Activated naive CD8-positive, alpha-beta T cell (primary cell): ENCODE data around the gene ELMO1.

Source experiments
- H3K27ac Mint-ChIP-seq: one replicate; pipeline ENCODE4 v1.8.0; 2021; ENCODE audit warnings: mixed read lengths
- H3K27me3 Mint-ChIP-seq: one replicate; pipeline ENCODE4 v1.8.0; 2021; ENCODE audit warnings: mixed read lengths
- H3K36me3 Mint-ChIP-seq: one replicate; pipeline ENCODE4 v1.8.0; 2021; ENCODE audit warnings: mixed read lengths
- H3K4me1 Mint-ChIP-seq: one replicate; pipeline ENCODE4 v1.8.0; 2021; ENCODE audit warnings: low read depth, mixed read lengths
- H3K4me3 Mint-ChIP-seq: one replicate; pipeline ENCODE4 v1.8.0; 2021; ENCODE audit warnings: mild to moderate bottlenecking, mixed read lengths
- H3K9me3 Mint-ChIP-seq: one replicate; pipeline ENCODE4 v1.8.0; 2021; ENCODE audit warnings: low read depth, mixed read lengths

The ELMO1 gene

DNA sequence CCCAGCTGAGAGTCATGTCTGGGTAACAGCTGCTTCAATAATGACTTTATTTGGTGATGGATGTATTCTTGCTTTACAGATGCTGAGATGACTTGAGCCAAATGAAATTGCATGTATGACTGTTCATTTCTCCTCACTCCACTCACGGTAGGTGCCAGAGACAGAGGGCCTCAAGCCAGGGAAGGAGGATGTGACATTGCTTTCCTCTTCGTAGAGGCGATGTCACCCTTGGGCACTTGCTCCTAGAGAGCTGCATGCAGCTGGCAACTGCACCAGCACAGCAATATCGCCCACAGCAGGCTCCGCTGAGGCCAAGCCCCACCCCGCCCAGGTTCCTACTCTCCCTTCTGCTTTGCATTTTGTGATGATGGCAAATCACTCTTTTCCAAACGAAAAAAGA, 607.8 kb downstream of the ELMO1 start:
- Mint-ChIP-seq H3K9me3 (peaks cover 7% of the 10 kb centered on the region), H3K36me3 (peaks cover 12% of the 10 kb centered on the region), H3K27ac (no peak overlapping the region)

DNA sequence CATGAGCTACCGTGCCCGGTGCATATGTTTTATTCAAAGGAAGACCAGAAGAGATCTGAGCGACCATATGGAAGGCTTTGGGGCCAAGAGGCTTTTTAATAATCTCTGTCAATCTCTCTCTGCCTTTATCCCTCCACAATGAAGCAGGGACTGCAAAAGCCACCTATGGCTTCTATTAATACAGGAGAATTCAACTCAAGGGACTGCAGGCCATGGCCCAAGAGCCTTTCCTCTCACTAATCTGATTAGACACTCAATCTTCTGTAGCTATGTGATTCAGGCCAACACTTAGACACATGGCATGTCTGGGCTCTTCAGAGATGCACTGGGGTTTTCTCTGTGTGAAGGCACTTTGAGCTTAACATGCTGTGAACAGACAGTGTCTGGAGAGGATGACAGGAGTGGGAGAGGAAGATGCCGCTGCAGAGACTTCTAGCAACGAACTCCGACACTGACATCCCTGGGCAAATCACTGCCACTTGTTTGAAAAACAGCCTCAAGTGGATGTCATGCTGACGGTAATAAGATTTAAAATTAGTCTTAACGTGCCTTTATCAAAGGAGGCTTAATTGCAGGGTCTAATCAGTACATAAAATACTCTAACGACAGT, 609.9 kb downstream of the ELMO1 start:
- H3K9me3 Mint-ChIP-seq = peaks cover 7% of the 10 kb centered on the region
- no peak overlapping the region for H3K27ac Mint-ChIP-seq
- H3K36me3 Mint-ChIP-seq = peaks cover 10% of the 10 kb centered on the region
- no peaks in the 10 kb centered on the region for H3K27me3 Mint-ChIP-seq
- H3K4me3 Mint-ChIP-seq = no peak overlapping the region
- no peaks in the 10 kb centered on the region for H3K4me1 Mint-ChIP-seq

More for the DNA sequence above, 607.8 kb downstream of the ELMO1 start:
- no peak overlapping the region for H3K4me3 Mint-ChIP-seq
- no peaks in the 10 kb centered on the region for H3K4me1 Mint-ChIP-seq
- H3K27me3 Mint-ChIP-seq = no peaks in the 10 kb centered on the region

DNA sequence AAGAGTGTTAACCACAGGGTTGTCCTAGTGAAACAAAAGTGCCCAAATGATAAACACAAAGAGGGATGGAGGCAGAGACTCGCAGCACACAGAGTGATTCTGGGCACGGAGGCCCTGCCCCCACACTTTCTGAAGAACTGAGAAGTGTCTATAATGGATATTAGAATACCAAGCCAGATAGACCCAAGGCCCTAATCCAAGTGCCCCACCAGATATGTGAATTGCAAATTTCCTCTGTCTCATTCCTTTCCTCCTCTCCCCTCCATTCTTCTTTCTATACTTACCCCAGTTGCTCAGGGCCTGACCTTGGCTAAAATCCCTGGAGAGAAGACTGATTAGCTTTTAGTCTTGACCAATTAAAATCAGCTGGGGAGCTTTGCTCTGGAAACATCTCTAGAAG, 617.6 kb downstream of the ELMO1 start:
- H3K27ac Mint-ChIP-seq = no peak overlapping the region
- H3K4me3 Mint-ChIP-seq = no peak overlapping the region
- H3K27me3 Mint-ChIP-seq = no peaks in the 10 kb centered on the region
- H3K4me1 Mint-ChIP-seq = no peaks in the 10 kb centered on the region
- H3K9me3 Mint-ChIP-seq = no peaks in the 10 kb centered on the region
- H3K36me3 Mint-ChIP-seq = peaks cover 8% of the 10 kb centered on the region

DNA sequence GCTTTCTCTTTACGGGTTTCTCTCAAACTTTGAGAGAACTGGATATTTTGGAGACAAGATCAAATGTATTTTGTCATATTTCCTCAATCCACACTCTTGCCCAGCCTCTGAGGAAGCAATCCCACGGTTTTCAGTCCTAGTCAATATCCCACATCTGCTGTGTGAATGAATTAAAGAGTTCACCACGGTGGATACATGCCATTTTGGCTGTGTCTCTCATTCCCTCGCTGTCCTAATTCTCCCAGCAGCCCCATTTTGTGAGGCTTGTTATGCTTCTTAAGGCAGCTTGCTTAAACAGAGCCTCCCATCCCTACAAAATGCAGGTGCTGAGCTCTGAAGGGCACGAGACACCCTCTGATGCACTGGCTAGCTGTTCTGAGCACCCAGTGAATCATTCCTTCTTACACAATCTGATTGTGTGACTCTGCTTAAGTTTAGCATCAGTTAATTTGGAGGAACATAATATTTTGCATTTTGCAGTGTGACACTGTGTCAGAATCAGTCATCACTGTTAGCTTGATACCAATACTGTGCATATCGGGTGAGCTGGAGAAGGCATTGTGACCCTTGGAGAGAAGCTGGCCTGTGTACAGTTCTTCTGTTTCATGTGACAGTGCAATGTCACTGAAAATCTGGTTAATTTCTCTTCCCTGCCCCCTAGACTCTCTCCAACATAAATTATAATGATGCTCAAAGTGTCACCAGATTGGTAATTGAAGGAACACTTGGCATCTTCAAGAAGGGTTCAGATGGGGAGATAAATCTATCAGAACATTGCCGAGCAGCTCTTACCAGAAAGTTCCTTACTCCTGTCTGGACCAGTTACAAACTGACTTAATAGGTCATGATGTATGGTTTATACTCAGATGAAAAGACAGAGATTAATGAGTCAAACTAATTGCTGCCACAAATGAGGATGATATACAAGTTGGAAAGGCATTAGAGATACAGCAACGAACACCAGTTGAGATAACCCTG, 620.6 kb downstream of the ELMO1 start:
- Mint-ChIP-seq H3K27ac (no peak overlapping the region), H3K4me3 (no peak overlapping the region), H3K27me3 (no peaks in the 10 kb centered on the region), H3K4me1 (no peaks in the 10 kb centered on the region), H3K9me3 (no peaks in the 10 kb centered on the region), H3K36me3 (peaks cover 4% of the 10 kb centered on the region)

DNA sequence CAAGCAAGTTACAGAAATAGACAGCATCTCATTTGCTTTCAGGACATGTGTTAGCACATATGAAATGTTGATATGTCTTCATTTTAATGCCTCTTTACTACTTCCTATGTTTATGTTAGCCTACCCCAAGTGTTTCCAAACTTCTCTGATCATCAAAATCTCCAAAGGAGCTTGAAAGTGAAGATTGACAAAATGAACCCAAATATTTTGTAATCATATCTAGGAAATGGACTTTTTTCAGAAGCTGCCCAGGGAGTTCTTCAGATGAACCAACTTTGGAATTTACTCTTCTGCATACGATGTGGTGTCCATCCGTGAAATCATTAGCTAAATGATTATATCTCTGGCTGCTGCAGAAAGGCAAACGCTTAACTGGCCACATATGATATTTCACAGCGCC, 623.2 kb downstream of the ELMO1 start:
- peaks cover 8% of the 10 kb centered on the region for H3K9me3 Mint-ChIP-seq
- peaks cover 7% of the 10 kb centered on the region for H3K36me3 Mint-ChIP-seq
- no peaks in the 10 kb centered on the region for H3K27me3 Mint-ChIP-seq
- peaks cover 3% of the 10 kb centered on the region for H3K4me1 Mint-ChIP-seq
- H3K27ac Mint-ChIP-seq = no peak overlapping the region
- H3K4me3 Mint-ChIP-seq = no peak overlapping the region

DNA sequence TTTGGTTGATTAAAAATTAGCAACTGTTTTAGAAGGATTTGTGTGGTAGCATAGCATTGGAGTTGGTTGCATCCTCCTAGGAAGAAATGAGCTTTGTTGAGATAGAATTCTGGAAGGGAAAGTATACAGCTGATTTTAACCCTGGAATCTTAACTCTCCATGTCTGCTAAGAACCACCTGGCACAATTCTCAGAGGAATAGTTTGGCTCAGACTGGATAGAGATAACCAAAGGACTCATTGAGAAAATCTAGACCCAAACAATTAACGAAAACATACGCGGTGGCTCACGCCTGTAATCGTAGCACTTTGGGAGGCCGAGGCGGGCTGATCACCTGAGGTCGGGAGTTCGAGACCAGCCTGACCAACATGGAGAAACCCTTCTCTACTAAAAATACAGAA, 625.3 kb downstream of the ELMO1 start:
- H3K36me3 Mint-ChIP-seq = peaks cover 4% of the 10 kb centered on the region
- no peak overlapping the region for H3K27ac Mint-ChIP-seq
- H3K27me3 Mint-ChIP-seq = no peaks in the 10 kb centered on the region
- H3K4me3 Mint-ChIP-seq = no peak overlapping the region
- peaks cover 8% of the 10 kb centered on the region for H3K9me3 Mint-ChIP-seq
- peaks cover 5% of the 10 kb centered on the region for H3K4me1 Mint-ChIP-seq

DNA sequence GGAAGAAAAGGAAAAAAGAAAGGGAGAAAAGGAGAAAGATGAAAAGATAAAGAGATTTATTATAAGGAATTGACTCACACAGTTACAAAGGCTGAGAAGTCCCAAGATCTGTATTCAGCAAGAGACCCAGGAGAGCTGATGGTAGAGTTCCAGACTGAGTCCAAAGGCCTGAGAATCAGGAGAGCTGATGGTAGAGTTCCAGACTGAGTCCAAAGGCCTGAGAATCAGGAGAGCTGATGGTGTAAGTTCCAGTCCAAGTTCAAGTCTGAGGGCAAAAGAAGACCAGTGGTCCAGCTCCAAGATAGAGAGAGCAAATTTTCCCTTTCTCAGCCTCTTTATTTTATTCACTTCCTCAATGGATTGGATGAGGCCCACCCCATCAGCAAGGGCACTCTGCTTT, 627.0 kb downstream of the ELMO1 start:
- H3K36me3 Mint-ChIP-seq = peaks cover 4% of the 10 kb centered on the region
- H3K4me3 Mint-ChIP-seq = no peak overlapping the region

DNA sequence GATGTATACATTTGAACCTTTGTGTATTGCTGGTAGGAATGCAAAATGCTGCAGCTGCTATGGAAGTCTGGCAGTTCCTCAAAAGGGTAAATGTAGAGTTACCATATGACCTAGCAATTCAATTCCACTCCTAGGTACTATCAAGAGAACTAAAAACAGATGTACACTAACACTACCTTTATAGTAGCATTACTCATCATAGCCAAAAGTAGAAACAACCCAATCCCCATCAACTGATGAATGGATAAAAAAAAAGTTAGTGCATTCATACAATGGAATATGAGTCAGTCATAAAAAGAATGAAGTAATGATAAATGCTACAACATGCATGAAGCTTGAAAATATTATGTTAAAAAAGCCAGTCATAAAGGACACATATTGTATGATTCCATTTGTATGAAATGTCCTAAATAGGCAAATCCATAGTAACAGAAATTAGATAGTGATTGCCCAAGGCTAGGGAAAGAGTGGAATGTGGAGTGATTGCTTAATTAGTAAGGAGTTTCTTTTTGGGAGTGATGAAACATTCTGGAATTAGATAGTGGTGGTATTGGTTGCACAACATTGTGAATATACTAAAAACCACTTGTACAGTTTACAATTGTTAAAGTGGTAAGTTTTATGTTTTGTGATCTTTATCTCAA, 628.0 kb downstream of the ELMO1 start:
- H3K27me3 Mint-ChIP-seq = no peaks in the 10 kb centered on the region
- H3K4me3 Mint-ChIP-seq = no peak overlapping the region
- peaks cover 8% of the 10 kb centered on the region for H3K9me3 Mint-ChIP-seq
- H3K36me3 Mint-ChIP-seq = peaks cover 4% of the 10 kb centered on the region
- H3K27ac Mint-ChIP-seq = no peak overlapping the region
- peaks cover 5% of the 10 kb centered on the region for H3K4me1 Mint-ChIP-seq

More for the DNA sequence above, 627.0 kb downstream of the ELMO1 start:
- H3K27me3 Mint-ChIP-seq = no peaks in the 10 kb centered on the region
- H3K9me3 Mint-ChIP-seq = peaks cover 8% of the 10 kb centered on the region
- H3K4me1 Mint-ChIP-seq = peaks cover 5% of the 10 kb centered on the region
- H3K27ac Mint-ChIP-seq = no peak overlapping the region

DNA sequence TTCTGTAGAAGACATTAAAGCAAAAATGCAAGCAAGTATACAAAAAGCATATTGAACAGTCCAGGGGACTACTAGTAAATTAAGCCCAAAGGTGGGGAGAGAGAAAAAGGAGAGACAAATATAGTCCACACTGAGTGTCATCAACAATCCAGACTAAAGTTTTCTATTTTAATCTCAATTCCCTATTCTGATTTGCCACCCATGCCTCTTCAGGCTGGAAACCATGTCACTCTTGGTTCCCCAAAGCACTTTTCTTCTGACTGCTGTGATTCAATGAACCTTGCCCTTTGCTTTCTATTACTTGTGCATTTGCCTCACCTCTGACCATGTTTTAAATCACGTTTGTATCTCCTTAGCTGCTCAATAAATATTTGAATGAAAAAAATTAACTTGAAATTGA, 629.0 kb downstream of the ELMO1 start:
- no peaks in the 10 kb centered on the region for H3K27me3 Mint-ChIP-seq
- peaks cover 8% of the 10 kb centered on the region for H3K9me3 Mint-ChIP-seq
- H3K27ac Mint-ChIP-seq = no peak overlapping the region
- H3K4me1 Mint-ChIP-seq = peaks cover 5% of the 10 kb centered on the region
- no peak overlapping the region for H3K4me3 Mint-ChIP-seq
- peaks cover 4% of the 10 kb centered on the region for H3K36me3 Mint-ChIP-seq

DNA sequence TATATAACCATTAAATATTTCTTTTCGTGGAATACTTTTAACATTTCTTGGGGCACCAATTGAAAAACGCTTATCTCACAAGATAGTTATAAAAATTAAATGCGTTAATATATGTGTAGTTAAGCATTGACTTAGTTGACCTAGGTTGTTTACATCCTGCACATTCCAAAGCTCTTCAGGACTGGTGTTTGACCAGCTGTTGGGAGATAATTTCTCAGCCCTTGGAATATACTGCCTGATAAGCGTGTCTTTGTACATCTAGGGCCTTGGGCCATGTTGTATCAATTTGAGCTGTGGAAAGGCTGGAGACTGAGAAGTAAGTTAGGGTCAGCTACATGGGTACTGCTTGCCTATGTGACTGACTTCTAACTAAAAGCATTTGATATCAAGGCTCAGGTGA, 634.4 kb downstream of the ELMO1 start:
- H3K36me3 Mint-ChIP-seq = no peaks in the 10 kb centered on the region
- H3K4me3 Mint-ChIP-seq = no peak overlapping the region
- H3K27me3 Mint-ChIP-seq = no peaks in the 10 kb centered on the region
- no peak overlapping the region for H3K27ac Mint-ChIP-seq
- no peaks in the 10 kb centered on the region for H3K9me3 Mint-ChIP-seq
- H3K4me1 Mint-ChIP-seq = peaks cover 7% of the 10 kb centered on the region

DNA sequence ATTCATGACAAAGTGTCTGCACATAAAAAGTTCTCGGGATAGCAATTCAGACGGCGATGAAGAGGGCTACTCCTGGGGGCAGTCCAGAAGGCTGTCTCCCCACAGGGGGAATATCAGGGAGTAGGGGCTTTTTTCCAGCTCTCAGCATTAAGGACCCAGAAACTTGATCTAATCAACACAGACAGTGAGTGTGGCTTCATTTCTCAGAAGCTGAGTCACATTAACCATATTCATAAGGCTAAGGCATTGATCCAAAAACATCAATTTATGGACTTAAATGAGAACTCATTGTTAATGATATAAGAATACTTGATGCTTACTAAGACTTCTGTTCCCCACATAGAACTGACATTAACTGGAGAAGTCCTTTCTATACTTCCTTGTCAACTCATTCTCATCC, 636.9 kb downstream of the ELMO1 start:
- no peak overlapping the region for H3K27ac Mint-ChIP-seq
- no peaks in the 10 kb centered on the region for H3K36me3 Mint-ChIP-seq
- peaks cover 17% of the 10 kb centered on the region for H3K4me1 Mint-ChIP-seq
- H3K27me3 Mint-ChIP-seq = no peaks in the 10 kb centered on the region
- no peak overlapping the region for H3K4me3 Mint-ChIP-seq
- H3K9me3 Mint-ChIP-seq = no peaks in the 10 kb centered on the region

DNA sequence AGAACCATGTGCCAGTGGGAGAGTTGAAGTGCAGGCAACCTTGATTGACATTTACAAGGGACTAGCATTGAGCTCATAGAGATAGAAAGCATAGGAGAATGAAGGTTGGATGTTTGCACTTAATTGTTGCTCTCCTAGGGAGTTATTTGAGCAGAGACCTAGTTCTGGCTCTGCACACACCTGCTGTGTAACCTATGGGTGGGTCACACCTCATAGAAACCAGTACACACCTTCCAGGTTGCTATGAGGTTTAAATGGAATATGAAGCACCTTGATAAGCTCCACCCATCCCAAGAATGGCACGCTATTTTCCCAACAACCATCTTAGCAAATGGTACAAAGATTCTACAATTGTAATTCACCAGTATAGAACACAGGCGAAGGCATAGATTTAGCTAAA, 638.2 kb downstream of the ELMO1 start:
- Mint-ChIP-seq H3K27me3 (no peaks in the 10 kb centered on the region), H3K4me3 (no peak overlapping the region), H3K27ac (no peak overlapping the region)

DNA sequence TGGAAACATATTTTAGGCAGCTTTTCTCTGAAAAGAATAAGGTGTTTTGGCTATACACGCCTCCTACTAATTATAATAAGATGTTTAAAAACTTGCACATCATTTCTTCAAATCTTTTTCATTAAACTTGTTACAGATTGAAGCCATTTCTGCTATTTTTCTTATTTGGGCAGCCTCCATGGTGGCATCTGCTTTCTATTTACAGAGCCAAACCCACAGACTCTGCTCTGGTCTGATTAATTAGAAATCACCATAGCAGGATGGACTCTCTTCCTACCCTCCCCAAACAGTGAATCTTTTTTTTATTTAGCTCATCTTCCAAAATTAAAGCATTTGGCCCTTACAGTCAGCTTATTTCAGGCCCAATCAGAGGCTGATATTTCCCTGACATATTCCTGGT, 638.6 kb downstream of the ELMO1 start:
- peaks cover 17% of the 10 kb centered on the region for H3K4me1 Mint-ChIP-seq
- H3K27me3 Mint-ChIP-seq = no peaks in the 10 kb centered on the region
- no peaks in the 10 kb centered on the region for H3K36me3 Mint-ChIP-seq
- no peak overlapping the region for H3K4me3 Mint-ChIP-seq
- no peaks in the 10 kb centered on the region for H3K9me3 Mint-ChIP-seq
- no peak overlapping the region for H3K27ac Mint-ChIP-seq

More for the DNA sequence above, 638.2 kb downstream of the ELMO1 start:
- Mint-ChIP-seq H3K36me3 (no peaks in the 10 kb centered on the region), H3K9me3 (no peaks in the 10 kb centered on the region), H3K4me1 (peaks cover 17% of the 10 kb centered on the region)

DNA sequence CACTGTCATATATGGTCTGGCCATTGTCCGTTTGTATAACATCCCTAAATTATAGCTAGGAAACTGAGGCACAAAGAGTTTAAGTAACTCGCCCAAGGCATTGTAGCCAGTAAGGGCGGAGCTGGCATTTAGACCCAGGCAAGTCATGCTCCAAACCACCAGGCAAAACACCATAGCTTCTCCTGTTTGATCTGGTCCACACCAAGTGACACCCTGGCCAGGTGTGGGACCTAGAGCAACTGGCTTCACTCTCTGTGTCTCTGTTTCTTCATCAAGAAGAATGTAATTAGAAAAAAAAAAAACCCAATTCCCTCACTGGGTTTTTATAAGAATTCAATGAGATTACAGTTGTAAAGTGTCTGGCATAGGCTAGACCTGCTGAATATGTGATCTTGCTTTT, 639.2 kb downstream of the ELMO1 start:
- Mint-ChIP-seq H3K36me3 (no peaks in the 10 kb centered on the region), H3K27ac (no peak overlapping the region), H3K4me3 (no peak overlapping the region), H3K9me3 (no peaks in the 10 kb centered on the region), H3K27me3 (no peaks in the 10 kb centered on the region), H3K4me1 (peaks cover 17% of the 10 kb centered on the region)

DNA sequence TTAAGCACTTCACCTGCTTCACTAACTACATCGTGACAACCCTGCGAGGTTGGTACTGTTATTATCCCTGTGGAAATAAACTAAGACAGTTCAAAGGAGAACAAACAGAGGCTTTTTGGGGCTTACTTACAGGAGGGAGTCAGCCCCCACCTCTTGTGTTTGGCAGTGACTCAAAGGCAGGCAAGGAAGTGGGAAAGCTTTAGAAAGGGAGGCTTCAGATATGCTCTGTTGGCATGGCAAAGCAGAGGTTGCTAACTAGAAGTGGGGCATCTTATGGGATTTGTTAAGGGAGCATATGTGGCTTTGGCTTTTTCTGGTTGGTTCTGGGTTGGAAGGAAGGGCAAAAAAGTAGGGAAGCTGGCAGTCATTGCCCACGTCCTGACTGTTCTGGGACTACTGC, 639.6 kb downstream of the ELMO1 start:
- no peaks in the 10 kb centered on the region for H3K9me3 Mint-ChIP-seq
- H3K27ac Mint-ChIP-seq = peak overlapping the region; percentile 43
- H3K4me1 Mint-ChIP-seq = peaks cover 17% of the 10 kb centered on the region
- H3K36me3 Mint-ChIP-seq = no peaks in the 10 kb centered on the region
- H3K4me3 Mint-ChIP-seq = peak overlapping the region; percentile 28
- H3K27me3 Mint-ChIP-seq = no peaks in the 10 kb centered on the region
